Activated T-cell treated with anti-CD3 and anti-CD28 coated beads, Interleukin-2, amount 50 U/mL, for 72 hours (primary cell): ENCODE measurements around the gene EIF3A. TPM values are rescaled to one million over a fixed set of nuclear protein-coding genes. Genes with fewer than 3 reads are reported as not detected.
"Not testable (repeated sequence)": the region's sequence is repeated elsewhere in the genome, so short reads cannot be mapped to it uniquely, and the experiment has no call there.

Experiments
- ATAC-seq, 2 donors: fragments of 150-1000 bp; cut with Tn5 transposase; replicated peaks in 1 of 2; 2 replicates each; pipeline ENCODE4 v1.10.0; 2021; ENCODE audit warnings: moderate library complexity in 2 of 2, mild to moderate bottlenecking in 1 of 2
- DNase-seq, 2 donors: peaks; one replicate each; pipeline ENCODE4 v3.0.0; 2021 to 2022; ENCODE audit warnings: mixed read lengths in 1 of 2
- H3K27ac Mint-ChIP-seq: one replicate; pipeline ENCODE4 v1.8.0; 2022; ENCODE audit warnings: mild to moderate bottlenecking, moderate library complexity, mixed read lengths
- H3K27me3 Mint-ChIP-seq: one replicate; pipeline ENCODE4 v1.8.0; 2022; ENCODE audit warnings: low read depth, mixed read lengths
- H3K36me3 Mint-ChIP-seq, 2 donors: one replicate each; pipeline ENCODE4 v1.8.0; 2022; ENCODE audit warnings: mixed read lengths in 2 of 2, mild to moderate bottlenecking in 1 of 2; ENCODE audit not compliant: insufficient read depth in 2 of 2
- H3K4me1 Mint-ChIP-seq: one replicate; pipeline ENCODE4 v1.8.0; 2022; ENCODE audit warnings: low read depth, mixed read lengths
- H3K4me3 Mint-ChIP-seq, 2 donors: one replicate each; pipeline ENCODE4 v1.8.0; 2022; ENCODE audit warnings: mild to moderate bottlenecking in 2 of 2, mixed read lengths in 2 of 2, moderate library complexity in 2 of 2
- H3K9me3 Mint-ChIP-seq, 2 donors: one replicate each; pipeline ENCODE4 v1.8.0; 2022; ENCODE audit warnings: mixed read lengths in 2 of 2
- total RNA-seq, 2 donors: library from RNA; stranded (reverse); gene quantifications; one replicate each; pipeline ENCODE4 v1.2.3, GENCODE V29; 2022

The EIF3A gene
- total RNA-seq, 2 donors from 2014 or later, result 160 to 164 TPM

- peaks cover 10% of the 10 kb centered on the region for H3K27me3 Mint-ChIP-seq
- not testable (repeated sequence) for H3K9me3 Mint-ChIP-seq, H3K36me3 Mint-ChIP-seq, H3K4me1 Mint-ChIP-seq, H3K27ac Mint-ChIP-seq, DNase-seq, ATAC-seq
- peak overlapping the region; percentile 39 to 63 for H3K4me3 Mint-ChIP-seq
These were observed 52.1 kb downstream of the EIF3A start for GRCh38 chr10:119028445-119028899.

GRCh38 chr10:119026301-119027110 is 54.1 kb downstream of the EIF3A start:
- Mint-ChIP-seq H3K4me1 (peaks cover 7% of the 10 kb centered on the region), H3K27me3 (peaks cover 10% of the 10 kb centered on the region), H3K4me3 (no peak overlapping the region), H3K36me3 (no peaks in the 10 kb centered on the region), H3K9me3 (no peaks in the 10 kb centered on the region), H3K27ac (no peak overlapping the region)
- no peak for ATAC-seq
- no peak for DNase-seq

GRCh38 chr10:119025776-119026175 is 54.8 kb downstream of the EIF3A start:
- no peaks in the 10 kb centered on the region for H3K36me3 Mint-ChIP-seq
- H3K27ac Mint-ChIP-seq, result no peak overlapping the region
- no peak overlapping the region for H3K4me3 Mint-ChIP-seq
- H3K27me3 Mint-ChIP-seq, result peaks cover 10% of the 10 kb centered on the region
- H3K9me3 Mint-ChIP-seq, result no peaks in the 10 kb centered on the region
- DNase-seq, result no peak
- no peak for ATAC-seq
- H3K4me1 Mint-ChIP-seq, result no peaks in the 10 kb centered on the region

GRCh38 chr10:119025336-119025735 is 55.3 kb downstream of the EIF3A start:
- Mint-ChIP-seq H3K9me3 (no peaks in the 10 kb centered on the region), H3K4me3 (no peak overlapping the region), H3K27ac (no peak overlapping the region), H3K27me3 (peaks cover 10% of the 10 kb centered on the region), H3K36me3 (no peaks in the 10 kb centered on the region), H3K4me1 (no peaks in the 10 kb centered on the region)
- ATAC-seq, result no peak
- DNase-seq, result no peak

GRCh38 chr10:119024882-119025281 is 55.7 kb downstream of the EIF3A start:
- Mint-ChIP-seq H3K9me3 (no peaks in the 10 kb centered on the region), H3K27ac (no peak overlapping the region), H3K27me3 (peaks cover 10% of the 10 kb centered on the region), H3K4me3 (no peak overlapping the region), H3K4me1 (no peaks in the 10 kb centered on the region), H3K36me3 (no peaks in the 10 kb centered on the region)
- ATAC-seq (no peak), DNase-seq (no peak)

- no peak for ATAC-seq
- Mint-ChIP-seq H3K27ac (no peak overlapping the region), H3K9me3 (no peaks in the 10 kb centered on the region), H3K4me1 (no peaks in the 10 kb centered on the region), H3K27me3 (peaks cover 10% of the 10 kb centered on the region), H3K36me3 (no peaks in the 10 kb centered on the region), H3K4me3 (no peak overlapping the region)
- DNase-seq, result no peak
These were observed 57.1 kb downstream of the EIF3A start for GRCh38 chr10:119023553-119023868.

GRCh38 chr10:119022846-119023552 is 57.6 kb downstream of the EIF3A start:
- DNase-seq, result no peak
- ATAC-seq, result no peak
- no peak overlapping the region for H3K27ac Mint-ChIP-seq

GRCh38 chr10:119020627-119020946 is 60.0 kb downstream of the EIF3A start:
- no peak overlapping the region for H3K4me3 Mint-ChIP-seq
- ATAC-seq (peak; percentile 47 to 60), DNase-seq (peak in 1 of 2 donors; percentile 29)
- H3K4me1 Mint-ChIP-seq, result no peaks in the 10 kb centered on the region
- H3K27ac Mint-ChIP-seq, result no peak overlapping the region
- H3K36me3 Mint-ChIP-seq, result no peaks in the 10 kb centered on the region
- no peaks in the 10 kb centered on the region for H3K27me3 Mint-ChIP-seq
- H3K9me3 Mint-ChIP-seq, result no peaks in the 10 kb centered on the region

More at GRCh38 chr10:119022846-119023552, 57.6 kb downstream of the EIF3A start:
- Mint-ChIP-seq H3K27me3 (peaks cover 6% of the 10 kb centered on the region), H3K4me1 (no peaks in the 10 kb centered on the region), H3K36me3 (no peaks in the 10 kb centered on the region), H3K9me3 (no peaks in the 10 kb centered on the region), H3K4me3 (no peak overlapping the region)

- no peak for DNase-seq
- peaks cover 25% of the 10 kb centered on the region for H3K27me3 Mint-ChIP-seq
- no peak for ATAC-seq
- H3K9me3 Mint-ChIP-seq, result no peaks in the 10 kb centered on the region
- H3K27ac Mint-ChIP-seq, result no peak overlapping the region
- no peak overlapping the region for H3K4me3 Mint-ChIP-seq
- H3K36me3 Mint-ChIP-seq, result no peaks in the 10 kb centered on the region
- H3K4me1 Mint-ChIP-seq, result no peaks in the 10 kb centered on the region
These were observed 73.4 kb downstream of the EIF3A start for GRCh38 chr10:119007211-119007574.

GRCh38 chr10:119006451-119007210 is 74.0 kb downstream of the EIF3A start:
- Mint-ChIP-seq H3K4me1 (no peaks in the 10 kb centered on the region), H3K9me3 (no peaks in the 10 kb centered on the region), H3K27me3 (peaks cover 31% of the 10 kb centered on the region), H3K27ac (no peak overlapping the region), H3K4me3 (no peak overlapping the region), H3K36me3 (no peaks in the 10 kb centered on the region)
- no peak for DNase-seq
- no peak for ATAC-seq

- ATAC-seq, result no peak
- Mint-ChIP-seq H3K27me3 (peaks cover 29% of the 10 kb centered on the region), H3K36me3 (no peaks in the 10 kb centered on the region), H3K27ac (no peak overlapping the region), H3K9me3 (no peaks in the 10 kb centered on the region), H3K4me3 (no peak overlapping the region), H3K4me1 (no peaks in the 10 kb centered on the region)
- no peak for DNase-seq
These were observed 75.1 kb downstream of the EIF3A start for GRCh38 chr10:119005362-119006043.

- Mint-ChIP-seq H3K9me3 (no peaks in the 10 kb centered on the region), H3K4me3 (no peak overlapping the region), H3K36me3 (no peaks in the 10 kb centered on the region), H3K27ac (no peak overlapping the region), H3K27me3 (peaks cover 26% of the 10 kb centered on the region), H3K4me1 (no peaks in the 10 kb centered on the region)
- no peak for ATAC-seq
- DNase-seq, result no peak
These were observed 76.9 kb downstream of the EIF3A start for GRCh38 chr10:119003572-119004289.
